NCI-H226 (cell line): ENCODE data around the gene TBRG4.

ENCODE experiments used
- DNase-seq: peaks from one replicate; pipeline ENCODE4 v3.0.0-alpha.2; 2015

TBRG4 gene

GRCh38 chr7:45050198-45050597 is 61.3 kb downstream of the TBRG4 start:
- no peak for DNase-seq
